Measurements from ENCODE around the gene PRDM16. TPM values are rescaled to one million over a fixed set of nuclear protein-coding genes. Genes with fewer than 3 reads are reported as not detected.

Gene PRDM16
- total and polyA plus RNA-seq, 2 donors (not counting 1 experiment from before 2014, with no cell fraction given) = 0.03 to 0.12 TPM

DNA sequence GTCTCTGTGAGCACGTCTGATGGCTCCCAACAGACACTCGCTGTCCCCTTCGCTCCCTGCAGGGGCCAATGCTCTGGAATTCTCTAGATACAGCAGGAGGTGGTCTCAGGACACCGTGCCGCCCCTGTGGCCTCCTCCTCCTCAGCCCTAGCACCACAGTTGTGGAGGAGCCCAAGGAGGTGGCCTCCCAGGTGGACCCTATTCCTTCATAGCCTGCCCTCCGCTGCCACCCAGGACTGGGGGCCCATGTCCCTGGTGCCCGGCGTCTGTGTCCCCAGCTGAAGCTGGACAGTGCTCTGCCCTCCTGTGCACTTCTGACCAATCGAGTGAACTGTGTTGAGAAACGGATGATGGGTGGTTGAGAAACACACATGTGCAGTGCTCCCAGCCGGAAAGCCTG is 235.7 kb downstream of the PRDM16 start:
- H3K4me3 Mint-ChIP-seq = no peak overlapping the region
- Histone ChIP-seq H3K4me3 (ENCODE audit: control extremely low read depth in 1 of 5, extremely low read depth in 1 of 5, insufficient read depth in 1 of 5, low read depth in 2 of 5, low read length in 4 of 5) (no peak overlapping the region), H3K79me2 (ENCODE audit: control insufficient read depth, insufficient read depth, low read length) (no peaks in the 10 kb centered on the region), H2AFZ (ENCODE audit: insufficient read depth, low read depth, low read length, poor library complexity, severe bottlenecking) (no peak overlapping the region), H3K9me3 (ENCODE audit: control extremely low read depth in 1 of 3, control insufficient read depth in 2 of 3, insufficient read depth in 1 of 3, low read length in 2 of 3) (no peaks in the 10 kb centered on the region), H3K27ac (ENCODE audit: low read length in 2 of 2) (no peak overlapping the region), H3K4me1 (ENCODE audit: control insufficient read depth in 2 of 2, insufficient read depth in 2 of 2, low read length in 2 of 2) (no peaks in the 10 kb centered on the region), H4K20me1 (ENCODE audit: control insufficient read depth, insufficient read depth, low read length, poor library complexity, severe bottlenecking) (no peaks in the 10 kb centered on the region), H3K9ac (ENCODE audit: low read length) (no peak overlapping the region), H3K4me2 (replicated peaks; ENCODE audit: low read depth, low read length, poor library complexity, severe bottlenecking) (no peak overlapping the region), H3K27me3 (replicated peaks in 1 of 4; ENCODE audit: control extremely low read depth in 1 of 4, control insufficient read depth in 3 of 4, insufficient read depth in 4 of 4, low read length in 3 of 4) (no peaks in the 10 kb centered on the region), H3K36me3 (replicated peaks in 1 of 2; ENCODE audit: control extremely low read depth in 1 of 2, control insufficient read depth in 1 of 2, extremely low read depth in 1 of 2, insufficient read depth in 2 of 2, low read length in 1 of 2) (no peaks in the 10 kb centered on the region)
- H3K27me3 Mint-ChIP-seq = peaks cover 5% of the 10 kb centered on the region
- WGBS (ENCODE audit: insufficient coverage) = 90% methylated on average over 11 of the region's 11 CpGs
- ATAC-seq (ENCODE audit: low read depth) (no peak), DNase-seq (no peak)
- TF ChIP-seq EZH2 (IDR thresholded peaks at IDR 0.05; ENCODE audit: borderline replicate concordance, insufficient read depth, low read depth, low read length, poor library complexity, severe bottlenecking) = no peak
- no peak for TF ChIP-seq CTCF (IDR thresholded peaks at IDR 0.05)
- no peaks in the 10 kb centered on the region for H3K9me3 Mint-ChIP-seq (ENCODE audit: insufficient read depth)
- CTCF ChIA-PET = no interaction called here
- POLR2A ChIA-PET = no interaction called here
- intact Hi-C loops (cut with micrococcal nuclease) = no loop called here
- no peak overlapping the region for H3K27ac Mint-ChIP-seq
- peaks cover 8% of the 10 kb centered on the region for H3K4me1 Mint-ChIP-seq

GRCh38 chr1:3305156-3305555 is 236.2 kb downstream of the PRDM16 start:
- no peaks in the 10 kb centered on the region for H4K20me1 ChIP-seq (ENCODE audit: control insufficient read depth, insufficient read depth, low read length, poor library complexity, severe bottlenecking)
- H3K79me2 ChIP-seq (ENCODE audit: control insufficient read depth, insufficient read depth, low read length) = no peaks in the 10 kb centered on the region
- H3K4me2 ChIP-seq (replicated peaks; ENCODE audit: low read depth, low read length, poor library complexity, severe bottlenecking) = no peak overlapping the region
- H3K27me3 Mint-ChIP-seq = peaks cover 5% of the 10 kb centered on the region
- no peaks in the 10 kb centered on the region for H3K4me1 ChIP-seq (ENCODE audit: control insufficient read depth in 2 of 2, insufficient read depth in 2 of 2, low read length in 2 of 2)
- no peak overlapping the region for H3K4me3 Mint-ChIP-seq
- peaks cover 8% of the 10 kb centered on the region for H3K4me1 Mint-ChIP-seq
- H3K9ac ChIP-seq (ENCODE audit: low read length) = no peak overlapping the region
- H3K27ac Mint-ChIP-seq = no peak overlapping the region
- ChIA-PET POLR2A (no interaction called here), CTCF (no interaction called here)
- H3K9me3 Mint-ChIP-seq (ENCODE audit: insufficient read depth) = no peaks in the 10 kb centered on the region
- 90% methylated on average over 11 of the region's 13 CpGs for WGBS (ENCODE audit: insufficient coverage)
- TF ChIP-seq EZH2 (IDR thresholded peaks at IDR 0.05; ENCODE audit: borderline replicate concordance, insufficient read depth, low read depth, low read length, poor library complexity, severe bottlenecking) (no peak), CTCF (IDR thresholded peaks at IDR 0.05) (no peak)
- no peak overlapping the region for H3K4me3 ChIP-seq (ENCODE audit: control extremely low read depth in 1 of 5, extremely low read depth in 1 of 5, insufficient read depth in 1 of 5, low read depth in 2 of 5, low read length in 4 of 5)
- no peak overlapping the region for H2AFZ ChIP-seq (ENCODE audit: insufficient read depth, low read depth, low read length, poor library complexity, severe bottlenecking)
- no peaks in the 10 kb centered on the region for H3K27me3 ChIP-seq (replicated peaks in 1 of 4; ENCODE audit: control extremely low read depth in 1 of 4, control insufficient read depth in 3 of 4, insufficient read depth in 4 of 4, low read length in 3 of 4)
- intact Hi-C loops (cut with micrococcal nuclease) = no loop called here
- no peaks in the 10 kb centered on the region for H3K9me3 ChIP-seq (ENCODE audit: control extremely low read depth in 1 of 3, control insufficient read depth in 2 of 3, insufficient read depth in 1 of 3, low read length in 2 of 3)
- DNase-seq = no peak
- H3K36me3 ChIP-seq (replicated peaks in 1 of 2; ENCODE audit: control extremely low read depth in 1 of 2, control insufficient read depth in 1 of 2, extremely low read depth in 1 of 2, insufficient read depth in 2 of 2, low read length in 1 of 2) = no peaks in the 10 kb centered on the region
- no peak for ATAC-seq (ENCODE audit: low read depth)
- no peak overlapping the region for H3K27ac ChIP-seq (ENCODE audit: low read length in 2 of 2)
